ENCODE results near the gene AFF3. TPM values are rescaled to one million over a fixed set of nuclear protein-coding genes. Genes with fewer than 3 reads are reported as not detected.

The AFF3 gene
- total RNA-seq, 1 donor from 2014 or later = 44.6 TPM

DNA sequence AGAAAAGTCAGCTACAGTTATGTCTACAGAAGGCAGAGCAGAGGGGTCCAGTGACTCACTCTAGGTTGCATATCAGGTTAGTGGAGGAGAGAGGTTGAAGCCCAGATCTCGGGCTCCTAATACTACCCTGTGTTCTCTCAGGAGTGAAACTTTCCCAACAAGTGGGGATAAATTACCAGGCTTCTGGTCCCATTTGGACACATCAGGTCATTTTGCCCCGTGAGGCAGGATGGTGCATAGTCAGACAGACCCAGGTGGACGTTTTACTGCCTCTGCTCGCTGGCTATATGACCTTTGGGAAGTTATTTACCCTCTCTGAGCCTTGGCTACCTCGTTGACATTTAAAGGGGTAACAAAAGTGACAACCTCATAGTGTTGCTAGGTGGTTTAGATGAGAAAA, 524.6 kb downstream of the AFF3 start:
- no peak for DNase-seq
- no peak overlapping the region for H3K27ac ChIP-seq
- no peaks in the 10 kb centered on the region for H3K4me1 ChIP-seq
- no peak for ATAC-seq
- TF ChIP-seq, protein P1, sequence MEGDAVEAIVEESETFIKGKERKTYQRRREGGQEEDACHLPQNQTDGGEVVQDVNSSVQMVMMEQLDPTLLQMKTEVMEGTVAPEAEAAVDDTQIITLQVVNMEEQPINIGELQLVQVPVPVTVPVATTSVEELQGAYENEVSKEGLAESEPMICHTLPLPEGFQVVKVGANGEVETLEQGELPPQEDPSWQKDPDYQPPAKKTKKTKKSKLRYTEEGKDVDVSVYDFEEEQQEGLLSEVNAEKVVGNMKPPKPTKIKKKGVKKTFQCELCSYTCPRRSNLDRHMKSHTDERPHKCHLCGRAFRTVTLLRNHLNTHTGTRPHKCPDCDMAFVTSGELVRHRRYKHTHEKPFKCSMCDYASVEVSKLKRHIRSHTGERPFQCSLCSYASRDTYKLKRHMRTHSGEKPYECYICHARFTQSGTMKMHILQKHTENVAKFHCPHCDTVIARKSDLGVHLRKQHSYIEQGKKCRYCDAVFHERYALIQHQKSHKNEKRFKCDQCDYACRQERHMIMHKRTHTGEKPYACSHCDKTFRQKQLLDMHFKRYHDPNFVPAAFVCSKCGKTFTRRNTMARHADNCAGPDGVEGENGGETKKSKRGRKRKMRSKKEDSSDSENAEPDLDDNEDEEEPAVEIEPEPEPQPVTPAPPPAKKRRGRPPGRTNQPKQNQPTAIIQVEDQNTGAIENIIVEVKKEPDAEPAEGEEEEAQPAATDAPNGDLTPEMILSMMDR (IDR thresholded peaks at IDR 0.05) = no peak
- no peaks in the 10 kb centered on the region for H3K9me3 ChIP-seq
- no peaks in the 10 kb centered on the region for H3K36me3 ChIP-seq
- no peak overlapping the region for H3K4me3 ChIP-seq
- intact Hi-C loops (cut with DNase I) = no loop called here
- H3K27me3 ChIP-seq = no peaks in the 10 kb centered on the region

DNA sequence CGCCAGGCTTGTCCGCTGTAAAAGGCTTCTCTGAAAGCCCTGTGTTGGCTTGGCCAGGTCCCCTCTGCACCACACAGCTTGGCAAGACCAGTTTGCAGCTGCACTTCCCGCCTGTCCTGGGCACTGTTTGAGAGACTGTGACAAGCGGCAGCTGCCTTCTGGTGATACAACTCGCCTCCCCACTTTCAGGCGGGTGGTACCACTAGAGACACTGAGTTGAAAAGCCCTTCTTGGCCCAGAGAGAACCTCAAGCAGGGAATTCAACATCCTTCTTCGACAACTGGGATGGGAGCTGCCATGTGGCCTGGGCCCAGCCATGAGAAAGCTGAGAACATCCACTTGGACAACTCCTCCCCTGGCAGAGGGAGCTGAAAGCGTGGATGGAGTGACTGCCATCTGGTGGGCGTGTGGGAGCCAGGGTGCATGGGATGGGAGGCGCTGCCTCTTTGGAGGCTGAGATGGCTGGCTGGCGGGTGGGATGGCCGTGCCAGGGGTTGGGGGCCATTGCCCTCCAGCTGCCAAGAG, 527.1 kb downstream of the AFF3 start:
- H3K27me3 ChIP-seq = no peaks in the 10 kb centered on the region
- no peak overlapping the region for H3K27ac ChIP-seq
- H3K4me3 ChIP-seq = no peak overlapping the region
- TF ChIP-seq, protein P1 (IDR thresholded peaks at IDR 0.05) = no peak
- no peak for DNase-seq
- no peak for ATAC-seq
- intact Hi-C loops (cut with DNase I) = no loop called here
- no peaks in the 10 kb centered on the region for H3K9me3 ChIP-seq
- H3K4me1 ChIP-seq = no peaks in the 10 kb centered on the region
- H3K36me3 ChIP-seq = no peaks in the 10 kb centered on the region

DNA sequence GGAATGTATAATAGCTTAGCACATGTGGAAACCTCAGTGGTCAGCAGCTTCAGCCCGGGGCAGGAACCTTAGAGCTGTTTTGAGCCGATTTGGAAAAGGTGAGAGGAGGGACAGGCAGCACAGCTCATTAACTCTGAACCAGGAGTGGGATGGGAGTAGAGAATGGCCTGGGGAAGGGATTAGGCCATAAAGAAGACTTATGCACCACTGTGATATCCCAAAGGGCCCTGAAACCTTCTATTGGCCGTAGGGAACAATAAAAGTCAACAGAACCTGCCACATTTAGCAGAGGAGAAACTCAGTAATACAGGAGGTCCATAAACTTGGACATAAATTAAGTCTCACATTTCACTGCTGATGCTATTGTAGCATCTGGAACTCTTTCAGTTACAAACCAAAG, 528.4 kb downstream of the AFF3 start:
- Histone ChIP-seq H3K4me3 (no peak overlapping the region), H3K4me1 (no peaks in the 10 kb centered on the region), H3K27ac (no peak overlapping the region), H3K9me3 (no peaks in the 10 kb centered on the region), H3K27me3 (no peaks in the 10 kb centered on the region), H3K36me3 (no peaks in the 10 kb centered on the region)
- no peak for ATAC-seq
- TF ChIP-seq, protein P1 (IDR thresholded peaks at IDR 0.05) = no peak
- DNase-seq = no peak
- intact Hi-C loops (cut with DNase I) = no loop called here

DNA sequence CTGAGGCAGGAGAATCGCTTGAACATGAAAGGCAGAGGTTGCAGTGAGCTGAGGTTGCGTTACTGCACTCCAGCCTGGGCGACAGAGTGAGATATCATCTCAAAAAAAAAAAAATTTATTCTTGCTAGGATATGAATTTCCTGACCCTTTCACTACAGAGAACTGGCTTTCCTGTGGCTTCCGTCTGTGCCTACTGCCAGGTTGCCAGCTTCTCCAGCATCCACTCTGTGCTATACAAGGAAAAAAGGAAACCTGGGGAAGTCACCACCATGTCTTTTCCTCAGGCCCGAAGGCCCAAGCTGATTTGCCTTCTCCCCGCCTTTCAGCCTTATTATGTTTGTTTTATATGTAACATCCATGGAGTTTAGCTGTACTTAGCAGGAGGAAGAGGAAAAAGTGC, 530.6 kb downstream of the AFF3 start:
- Histone ChIP-seq H3K9me3 (no peaks in the 10 kb centered on the region), H3K27ac (no peak overlapping the region), H3K36me3 (no peaks in the 10 kb centered on the region), H3K4me3 (no peak overlapping the region), H3K4me1 (peaks cover 4% of the 10 kb centered on the region), H3K27me3 (no peaks in the 10 kb centered on the region)
- TF ChIP-seq, protein P1 (IDR thresholded peaks at IDR 0.05) = no peak
- ATAC-seq = no peak
- intact Hi-C loops (cut with DNase I) = no loop called here
- no peak for DNase-seq

DNA sequence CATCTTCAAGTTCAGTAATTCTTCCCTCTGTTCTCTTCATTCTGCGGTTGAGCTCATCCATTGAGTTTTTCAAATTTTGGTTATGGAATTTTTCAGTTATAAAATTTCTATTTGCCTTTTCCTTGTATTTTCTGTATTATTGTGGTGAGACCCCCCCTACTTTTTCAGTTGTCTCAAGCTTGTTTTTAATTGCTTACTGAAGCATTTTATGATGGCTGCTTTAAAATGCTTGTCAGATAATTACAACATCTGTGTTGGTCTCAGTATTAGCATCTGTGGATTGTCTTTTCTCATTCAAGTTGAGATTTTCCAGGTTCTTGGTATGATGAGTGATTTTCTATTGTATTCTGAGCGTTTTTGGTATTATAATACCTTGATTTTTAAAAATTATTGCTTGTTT, 531.4 kb downstream of the AFF3 start:
- no peaks in the 10 kb centered on the region for H3K27me3 ChIP-seq
- H3K9me3 ChIP-seq = no peaks in the 10 kb centered on the region
- H3K27ac ChIP-seq = no peak overlapping the region
- TF ChIP-seq, protein P1 (IDR thresholded peaks at IDR 0.05) = no peak
- no peak for ATAC-seq
- no peak overlapping the region for H3K4me3 ChIP-seq
- no peak for DNase-seq
- intact Hi-C loops (cut with DNase I) = no loop called here
- no peaks in the 10 kb centered on the region for H3K36me3 ChIP-seq
- H3K4me1 ChIP-seq = peaks cover 4% of the 10 kb centered on the region

DNA sequence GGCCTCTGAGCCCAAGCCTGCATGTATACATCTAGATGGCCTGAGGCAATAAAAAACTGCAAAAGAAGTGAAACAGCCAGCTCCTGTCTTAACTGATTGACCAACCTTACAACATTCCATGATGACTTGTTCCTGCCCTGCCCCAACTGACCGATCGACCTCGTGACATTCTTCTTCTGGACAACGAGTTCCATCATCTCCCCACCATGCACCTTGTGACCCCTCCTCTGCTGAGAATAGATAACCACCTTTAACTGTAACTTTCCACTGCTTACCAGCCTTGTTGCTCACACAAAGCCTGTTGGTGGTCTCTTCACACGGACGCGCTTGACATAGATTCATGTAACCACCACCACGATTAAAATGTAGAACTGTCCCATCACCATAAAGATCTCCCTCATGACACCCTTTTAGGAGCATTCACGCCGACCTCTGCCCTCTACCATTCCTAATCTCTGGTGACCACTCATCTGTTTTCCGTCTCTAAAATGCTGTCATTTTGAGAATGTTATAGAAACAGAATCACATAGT, 532.5 kb downstream of the AFF3 start:
- H3K4me3 ChIP-seq = no peak overlapping the region
- no peaks in the 10 kb centered on the region for H3K27me3 ChIP-seq
- intact Hi-C loops (cut with DNase I) = no loop called here
- DNase-seq (no peak), ATAC-seq (no peak)
- H3K9me3 ChIP-seq = no peaks in the 10 kb centered on the region
- H3K4me1 ChIP-seq = peaks cover 4% of the 10 kb centered on the region
- H3K36me3 ChIP-seq = no peaks in the 10 kb centered on the region
- TF ChIP-seq, protein P1 (IDR thresholded peaks at IDR 0.05) = no peak
- no peak overlapping the region for H3K27ac ChIP-seq
